Measurements from ENCODE around the gene KANSL1. TPM values are rescaled to one million over a fixed set of nuclear protein-coding genes. Genes with fewer than 3 reads are reported as not detected.
"Not testable (repeated sequence)": the region's sequence is repeated elsewhere in the genome, so short reads cannot be mapped to it uniquely, and the experiment has no call there.

Gene KANSL1
- total RNA-seq, 1 donor from 2014 or later = 78.5 TPM

DNA sequence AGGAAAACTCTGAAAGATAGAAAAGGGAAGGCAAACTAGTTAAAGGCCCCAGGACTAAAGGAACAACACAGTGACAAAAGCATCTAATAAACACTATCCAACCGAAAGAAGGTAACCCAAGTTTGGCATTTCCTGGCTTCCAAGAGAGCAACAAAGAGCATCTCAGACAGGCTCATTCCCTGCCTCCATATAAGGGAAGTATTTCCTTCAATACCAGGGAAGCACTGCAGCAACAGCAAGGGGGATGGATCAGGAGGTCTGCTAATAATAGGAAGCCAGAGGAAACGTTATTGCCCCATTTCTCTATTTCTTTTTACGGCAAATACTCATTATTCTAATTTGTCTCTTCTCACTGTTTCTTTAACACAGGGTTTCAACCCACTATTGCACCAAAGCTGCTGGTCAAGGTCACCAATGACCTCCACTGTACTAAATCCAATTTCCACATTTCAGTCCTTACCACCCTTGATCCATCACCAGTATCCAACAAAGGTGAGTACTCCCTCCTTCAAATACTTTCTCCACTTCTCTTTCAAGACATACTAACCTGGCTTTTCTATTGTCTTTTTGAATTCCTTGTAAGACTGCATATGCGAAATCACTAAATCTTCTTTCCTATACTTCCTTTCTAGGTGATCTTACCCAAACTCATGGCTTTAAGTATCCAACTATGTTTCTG, 86.1 kb downstream of the KANSL1 start:
- H3K36me3 ChIP-seq = no peaks in the 10 kb centered on the region
- intact Hi-C loops (cut with DNase I) = no loop called here
- no peak overlapping the region for H3K4me3 ChIP-seq
- DNase-seq (no peak), ATAC-seq (no peak)
- no peak for TF ChIP-seq CTCF (IDR thresholded peaks at IDR 0.05)
- no peak overlapping the region for H3K27ac ChIP-seq
- no peaks in the 10 kb centered on the region for H3K9me3 ChIP-seq
- peaks cover 62% of the 10 kb centered on the region for H3K4me1 ChIP-seq
- H3K27me3 ChIP-seq (ENCODE audit: low read depth) = no peaks in the 10 kb centered on the region

GRCh38 chr17:46102806-46103205, 90.4 kb downstream of the KANSL1 start:
- H3K27ac ChIP-seq; H3K4me3 ChIP-seq; intact Hi-C loops (cut with DNase I); DNase-seq; H3K27me3 ChIP-seq (ENCODE audit: low read depth); ATAC-seq; H3K9me3 ChIP-seq; H3K36me3 ChIP-seq: not testable (repeated sequence)
- peaks cover 56% of the 10 kb centered on the region for H3K4me1 ChIP-seq

- intact Hi-C loops (cut with DNase I); H3K36me3 ChIP-seq; H3K27me3 ChIP-seq (ENCODE audit: low read depth); DNase-seq; H3K9me3 ChIP-seq; H3K27ac ChIP-seq; H3K4me3 ChIP-seq: not testable (repeated sequence)
- peak in 1 of 2 donors; percentile 19 for ATAC-seq
- peaks cover 56% of the 10 kb centered on the region for H3K4me1 ChIP-seq
Observed at GRCh38 chr17:46101785-46102617, 91.2 kb downstream of the KANSL1 start.

- no peaks in the 10 kb centered on the region for H3K9me3 ChIP-seq
- peaks cover 51% of the 10 kb centered on the region for H3K4me1 ChIP-seq
- H3K4me3 ChIP-seq = no peak overlapping the region
Observed at GRCh38 chr17:46100590-46100989, 92.6 kb downstream of the KANSL1 start.

GRCh38 chr17:46099865-46100264, 93.4 kb downstream of the KANSL1 start:
- H3K4me1 ChIP-seq = peaks cover 51% of the 10 kb centered on the region
- intact Hi-C loops (cut with DNase I) = no loop called here
- DNase-seq (no peak), ATAC-seq (no peak)
- no peak for TF ChIP-seq CTCF (IDR thresholded peaks at IDR 0.05)
- no peaks in the 10 kb centered on the region for H3K36me3 ChIP-seq
- no peak overlapping the region for H3K4me3 ChIP-seq
- no peaks in the 10 kb centered on the region for H3K27me3 ChIP-seq (ENCODE audit: low read depth)
- H3K9me3 ChIP-seq = no peaks in the 10 kb centered on the region
- H3K27ac ChIP-seq = no peak overlapping the region

More at GRCh38 chr17:46100590-46100989, 92.6 kb downstream of the KANSL1 start:
- Histone ChIP-seq H3K36me3 (no peaks in the 10 kb centered on the region), H3K27me3 (ENCODE audit: low read depth) (no peaks in the 10 kb centered on the region), H3K27ac (no peak overlapping the region)
- no peak for TF ChIP-seq CTCF (IDR thresholded peaks at IDR 0.05)
- no peak for ATAC-seq
- no peak for DNase-seq
- intact Hi-C loops (cut with DNase I) = no loop called here

GRCh38 chr17:46097497-46097896, 95.7 kb downstream of the KANSL1 start:
- H3K36me3 ChIP-seq = peaks cover 18% of the 10 kb centered on the region
- intact Hi-C loops (cut with DNase I) = no loop called here
- no peak overlapping the region for H3K27ac ChIP-seq
- ATAC-seq = no peak
- no peaks in the 10 kb centered on the region for H3K9me3 ChIP-seq
- no peak for TF ChIP-seq CTCF (IDR thresholded peaks at IDR 0.05)
- no peaks in the 10 kb centered on the region for H3K27me3 ChIP-seq (ENCODE audit: low read depth)
- no peak overlapping the region for H3K4me3 ChIP-seq
- H3K4me1 ChIP-seq = peaks cover 45% of the 10 kb centered on the region
- no peak for DNase-seq
